H9 (cell line): ENCODE measurements around the gene ECD. TPM values are rescaled to one million over a fixed set of nuclear protein-coding genes. Genes with fewer than 3 reads are reported as not detected.

Experiments
- DNase-seq: peaks from one replicate; pipeline ENCODE4 v3.0.0-alpha.2; 2017
- H2AFZ ChIP-seq: one replicate; pipeline ENCODE4 v1.6.1; 2013; ENCODE audit warnings: mild to moderate bottlenecking, low read length, control low read depth, moderate library complexity
- H2AK5ac ChIP-seq: 2 replicates; pipeline ENCODE4 v1.6.1; 2013; ENCODE audit warnings: low read length, control low read depth, mixed read lengths; ENCODE audit not compliant: insufficient read length
- H2BK120ac ChIP-seq: one replicate; pipeline ENCODE4 v1.6.1; 2013; ENCODE audit warnings: low read depth, mild to moderate bottlenecking, low read length, control low read depth, inconsistent platforms; ENCODE audit not compliant: poor library complexity, severe bottlenecking
- H2BK12ac ChIP-seq: 2 replicates; pipeline ENCODE4 v1.6.1; 2013; ENCODE audit warnings: low read length, control low read depth, mixed read lengths, low read depth; ENCODE audit not compliant: insufficient read length
- H2BK15ac ChIP-seq: 2 replicates; pipeline ENCODE4 v1.6.1; 2013; ENCODE audit warnings: low read depth, low read length, control low read depth
- H2BK20ac ChIP-seq: one replicate; pipeline ENCODE4 v1.6.1; 2013; ENCODE audit warnings: low read depth, mild to moderate bottlenecking, low read length, control low read depth, inconsistent platforms; ENCODE audit not compliant: poor library complexity, severe bottlenecking
- H2BK5ac ChIP-seq: 2 replicates; pipeline ENCODE4 v1.6.1; 2013; ENCODE audit warnings: low read length, control low read depth, mixed read lengths; ENCODE audit not compliant: insufficient read length
- H3K14ac ChIP-seq: 2 replicates; pipeline ENCODE4 v1.6.1; 2013; ENCODE audit warnings: low read length, control low read depth; ENCODE audit not compliant: insufficient read depth
- H3K18ac ChIP-seq: 2 replicates; pipeline ENCODE4 v1.6.1; 2013; ENCODE audit warnings: low read depth, mild to moderate bottlenecking, mixed read lengths, low read length, control low read depth; ENCODE audit not compliant: insufficient read length
- H3K23ac ChIP-seq: 2 replicates; pipeline ENCODE4 v1.6.1; 2013; ENCODE audit warnings: low read length, control low read depth, mixed read lengths, low read depth; ENCODE audit not compliant: insufficient read length
- H3K23me2 ChIP-seq: 2 replicates; pipeline ENCODE4 v1.6.1; 2013; ENCODE audit warnings: low read depth, mild to moderate bottlenecking, mixed read lengths, low read length, control low read depth; ENCODE audit not compliant: insufficient read length, poor library complexity, severe bottlenecking
- H3K27ac ChIP-seq: 2 replicates; pipeline ENCODE4 v1.5.1; 2013; ENCODE audit warnings: low read length, control low read depth, mixed read lengths, low read depth; ENCODE audit not compliant: insufficient read length
- H3K27me3 ChIP-seq: 2 replicates; pipeline ENCODE4 v1.6.1; 2013; ENCODE audit warnings: low read length, control low read depth, inconsistent platforms; ENCODE audit not compliant: insufficient read depth
- H3K4ac ChIP-seq: 2 replicates; pipeline ENCODE4 v1.6.1; 2013; ENCODE audit warnings: low read depth, mild to moderate bottlenecking, control low read depth, inconsistent platforms, low read length, moderate library complexity
- H3K4me1 ChIP-seq: 2 replicates; pipeline ENCODE4 v1.6.1; 2013; ENCODE audit warnings: low read length, control low read depth, inconsistent platforms; ENCODE audit not compliant: insufficient read depth
- H3K4me2 ChIP-seq: 2 replicates; pipeline ENCODE4 v1.6.1; 2013; ENCODE audit warnings: low read length, control low read depth, mixed read lengths; ENCODE audit not compliant: insufficient read length, insufficient read depth
- H3K56ac ChIP-seq: 2 replicates; pipeline ENCODE4 v1.6.1; 2013; ENCODE audit warnings: low read depth, mild to moderate bottlenecking, mixed read lengths, low read length, control low read depth; ENCODE audit not compliant: insufficient read length
- H3K79me1 ChIP-seq: 2 replicates; pipeline ENCODE4 v1.6.1; 2013; ENCODE audit warnings: low read depth, mild to moderate bottlenecking, moderate library complexity, low read length, control low read depth, inconsistent platforms; ENCODE audit not compliant: insufficient read depth, poor library complexity, severe bottlenecking
- H3K79me2 ChIP-seq: 2 replicates; pipeline ENCODE4 v1.6.1; 2013; ENCODE audit warnings: low read length, control low read depth, inconsistent platforms; ENCODE audit not compliant: insufficient read depth
- H3K9ac ChIP-seq: 2 replicates; pipeline ENCODE4 v1.6.1; 2013; ENCODE audit warnings: low read length, control low read depth, mixed read lengths; ENCODE audit not compliant: insufficient read length; ENCODE audit errors: extremely low read depth
- H3K9me3 ChIP-seq: one replicate; pipeline ENCODE4 v1.6.1; 2013; ENCODE audit warnings: low read depth, low read length, inconsistent platforms; ENCODE audit not compliant: control insufficient read depth
- H3T11ph ChIP-seq: one replicate; pipeline ENCODE4 v1.6.1; 2013; ENCODE audit warnings: mild to moderate bottlenecking, low read length, control low read depth, inconsistent platforms
- H4K20me1 ChIP-seq: one replicate; pipeline ENCODE4 v1.6.1; 2013; ENCODE audit not compliant: control insufficient read depth, insufficient read length, insufficient read depth
- H4K5ac ChIP-seq: 2 replicates; pipeline ENCODE4 v1.6.1; 2013; ENCODE audit warnings: low read depth, mild to moderate bottlenecking, mixed read lengths, low read length, control low read depth; ENCODE audit not compliant: insufficient read length
- H4K8ac ChIP-seq: replicated peaks from 2 replicates; pipeline ENCODE4 v1.6.1; 2013; ENCODE audit warnings: low read length, control low read depth, mixed read lengths, low read depth; ENCODE audit not compliant: insufficient read length
- H4K91ac ChIP-seq: 2 replicates; pipeline ENCODE4 v1.6.1; 2013; ENCODE audit warnings: low read depth, mild to moderate bottlenecking, moderate library complexity, mixed read lengths, low read length, control low read depth; ENCODE audit not compliant: insufficient read length
- H3K27ac Mint-ChIP-seq, 3 experiments: 2 replicates in 2 of 3; 3 replicates in 1 of 3; pipeline ENCODE4 v1.8.0; 2020 to 2021; ENCODE audit warnings: mixed read lengths in 3 of 3, mild to moderate bottlenecking in 1 of 3, moderate library complexity in 1 of 3
- H3K27me3 Mint-ChIP-seq: 2 replicates; pipeline ENCODE4 v1.8.0; 2021; ENCODE audit warnings: low read depth, mild to moderate bottlenecking, moderate library complexity, mixed read lengths
- H3K36me3 Mint-ChIP-seq, 3 experiments: 2 replicates in 2 of 3; 3 replicates in 1 of 3; pipeline ENCODE4 v1.8.0; 2020 to 2021; ENCODE audit warnings: low read depth in 3 of 3, mixed read lengths in 3 of 3; ENCODE audit not compliant: insufficient read depth in 1 of 3
- H3K4me1 Mint-ChIP-seq, 2 experiments: 2 replicates each; pipeline ENCODE4 v1.8.0; 2020; ENCODE audit warnings: mixed read lengths in 2 of 2
- H3K4me3 Mint-ChIP-seq, 2 experiments: 2 replicates in 1 of 2; 3 replicates in 1 of 2; pipeline ENCODE4 v1.8.0; 2020 to 2021; ENCODE audit warnings: mild to moderate bottlenecking in 2 of 2, mixed read lengths in 2 of 2, moderate library complexity in 1 of 2
- H3K9me3 Mint-ChIP-seq, 2 experiments: 2 replicates in 1 of 2; 3 replicates in 1 of 2; pipeline ENCODE4 v1.8.0; 2020; ENCODE audit warnings: mild to moderate bottlenecking in 2 of 2, mixed read lengths in 2 of 2, moderate library complexity in 1 of 2
- CTCF ChIP-seq: fragments of 200-600 bp; sonication (generic); conservative IDR thresholded peaks from 3 replicates; pipeline ENCODE4 v1.8.0; 2021; ENCODE audit warnings: antibody characterized with exemption, mild to moderate bottlenecking
- WGBS: extraction: QIAGEN DNeasy Blood & Tissue Kit; methylation state at CpG from one replicate; pipeline ENCODE4 v1.1.7; 2013; ENCODE audit warnings: missing lambda C conversion rate, low lambda C conversion rate, mixed read lengths; ENCODE audit not compliant: insufficient read length; ENCODE audit errors: extremely low coverage; 5-methylcytosine and 5-hydroxymethylcytosine counted together
- total RNA-seq: library from RNA; stranded (reverse); gene quantifications from 2 replicates; pipeline ENCODE4 v1.2.1, GENCODE V29; 2021

The ECD gene
- total RNA-seq, 1 experiment from 2014 or later, result 41.6 TPM

- H3K4ac ChIP-seq, result no peak overlapping the region
- no peak overlapping the region for H2AK5ac ChIP-seq
- no peaks in the 10 kb centered on the region for H3K79me1 ChIP-seq
- TF ChIP-seq CTCF, result no peak
- H3K27me3 ChIP-seq, result no peaks in the 10 kb centered on the region
- no peak overlapping the region for H3K27ac ChIP-seq
- Mint-ChIP-seq H3K27me3 (no peaks in the 10 kb centered on the region), H3K4me1 (peaks cover 18 to 21% of the 10 kb centered on the region in 2 experiments), H3K36me3 (no peaks in the 10 kb centered on the region), H3K27ac (peak overlapping the region in 1 of 3 experiments; percentile 68; a peak in 2 of 7 replicates), H3K4me3 (peak overlapping the region; percentile 94 to 95), H3K9me3 (no peaks in the 10 kb centered on the region)
- H2AFZ ChIP-seq, result no peak overlapping the region
- no peak overlapping the region for H3T11ph ChIP-seq
- H3K18ac ChIP-seq, result no peak overlapping the region
- peak overlapping the region; percentile 78 for H3K4me2 ChIP-seq
- no peak overlapping the region for H2BK5ac ChIP-seq
- peaks cover 7% of the 10 kb centered on the region for H3K23me2 ChIP-seq
- H4K91ac ChIP-seq, result no peak overlapping the region
- H4K20me1 ChIP-seq, result no peaks in the 10 kb centered on the region
- no peak overlapping the region for H2BK15ac ChIP-seq
- H3K56ac ChIP-seq, result no peak overlapping the region
- H4K5ac ChIP-seq, result no peak overlapping the region
- no peak overlapping the region for H3K14ac ChIP-seq
- DNase-seq, result no peak
- no peaks in the 10 kb centered on the region for H3K79me2 ChIP-seq
- H2BK120ac ChIP-seq, result no peak overlapping the region
- WGBS, result no CpG with 5 or more reads among the region's 4 CpGs
- no peaks in the 10 kb centered on the region for H3K4me1 ChIP-seq
- no peak overlapping the region for H3K23ac ChIP-seq
- no peak overlapping the region for H4K8ac ChIP-seq
- H2BK12ac ChIP-seq, result no peak overlapping the region
- H3K9me3 ChIP-seq, result no peaks in the 10 kb centered on the region
- no peak overlapping the region for H3K9ac ChIP-seq
- H2BK20ac ChIP-seq, result no peak overlapping the region
Measured at GRCh38 chr10:73097305-73097670, 70.5 kb downstream of the ECD start.
